C4-2B (cell line): ENCODE measurements around the gene CFAP161.
"Not testable (repeated sequence)": the region's sequence is repeated elsewhere in the genome, so short reads cannot be mapped to it uniquely, and the experiment has no call there.

ENCODE experiments used
- H3K27ac ChIP-seq: fragments of 450-650 bp; 2 replicates; pipeline ENCODE4 v1.5.1; 2017
- ZFX ChIP-seq: fragments of 450-650 bp; IDR thresholded peaks from 2 replicates; pipeline ENCODE4 v1.6.1; 2017
- TF ChIP-seq, protein P1 (sequence below): fragments of 450-650 bp; conservative IDR thresholded peaks from 2 replicates; pipeline ENCODE4 v1.5.1; 2017; ENCODE audit warnings: mild to moderate bottlenecking

CFAP161 gene

DNA sequence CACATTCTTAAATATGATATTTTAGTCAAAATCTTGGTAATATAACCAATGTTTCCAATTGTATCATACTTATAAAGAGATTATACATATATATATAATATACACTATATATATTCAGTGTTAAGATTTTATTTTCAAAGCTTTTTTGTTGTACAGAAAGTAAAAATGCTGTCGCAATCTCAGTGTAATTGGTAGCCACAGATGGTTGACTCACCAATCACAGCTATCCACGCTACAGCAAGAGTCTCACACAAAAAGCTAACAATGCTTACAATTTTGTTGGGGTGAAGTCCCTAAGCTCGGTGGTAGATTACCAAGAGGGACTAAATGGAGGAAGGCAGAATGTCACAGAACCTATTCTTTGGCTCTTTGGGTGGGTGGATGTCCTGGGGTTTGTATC lies 16.9 kb upstream of the CFAP161 start:
- H3K27ac ChIP-seq, result no peak overlapping the region
- TF ChIP-seq, protein P1, sequence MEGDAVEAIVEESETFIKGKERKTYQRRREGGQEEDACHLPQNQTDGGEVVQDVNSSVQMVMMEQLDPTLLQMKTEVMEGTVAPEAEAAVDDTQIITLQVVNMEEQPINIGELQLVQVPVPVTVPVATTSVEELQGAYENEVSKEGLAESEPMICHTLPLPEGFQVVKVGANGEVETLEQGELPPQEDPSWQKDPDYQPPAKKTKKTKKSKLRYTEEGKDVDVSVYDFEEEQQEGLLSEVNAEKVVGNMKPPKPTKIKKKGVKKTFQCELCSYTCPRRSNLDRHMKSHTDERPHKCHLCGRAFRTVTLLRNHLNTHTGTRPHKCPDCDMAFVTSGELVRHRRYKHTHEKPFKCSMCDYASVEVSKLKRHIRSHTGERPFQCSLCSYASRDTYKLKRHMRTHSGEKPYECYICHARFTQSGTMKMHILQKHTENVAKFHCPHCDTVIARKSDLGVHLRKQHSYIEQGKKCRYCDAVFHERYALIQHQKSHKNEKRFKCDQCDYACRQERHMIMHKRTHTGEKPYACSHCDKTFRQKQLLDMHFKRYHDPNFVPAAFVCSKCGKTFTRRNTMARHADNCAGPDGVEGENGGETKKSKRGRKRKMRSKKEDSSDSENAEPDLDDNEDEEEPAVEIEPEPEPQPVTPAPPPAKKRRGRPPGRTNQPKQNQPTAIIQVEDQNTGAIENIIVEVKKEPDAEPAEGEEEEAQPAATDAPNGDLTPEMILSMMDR, result no peak
- TF ChIP-seq ZFX, result no peak

DNA sequence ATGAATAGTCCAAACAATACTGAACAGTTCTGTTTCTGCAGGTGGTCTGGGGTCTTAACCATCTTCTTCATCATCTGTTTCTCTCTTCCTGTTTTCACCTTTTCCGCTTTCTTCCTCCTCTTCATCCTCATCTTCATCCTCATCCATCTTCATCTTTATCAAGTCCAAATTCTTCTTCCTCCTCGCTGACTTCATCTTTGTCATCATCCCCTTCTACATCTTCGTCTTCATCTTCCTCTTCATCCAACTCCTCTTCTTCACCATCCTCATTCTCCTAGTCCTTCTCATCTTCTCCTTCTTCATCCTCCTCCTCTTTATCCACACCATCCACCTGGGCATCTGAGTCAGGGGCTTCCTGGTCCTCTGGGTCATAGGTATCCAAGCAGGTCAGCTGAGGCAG lies 16.5 kb upstream of the CFAP161 start:
- TF ChIP-seq, protein P1, result no peak
- no peak for TF ChIP-seq ZFX
- H3K27ac ChIP-seq, result no peak overlapping the region

DNA sequence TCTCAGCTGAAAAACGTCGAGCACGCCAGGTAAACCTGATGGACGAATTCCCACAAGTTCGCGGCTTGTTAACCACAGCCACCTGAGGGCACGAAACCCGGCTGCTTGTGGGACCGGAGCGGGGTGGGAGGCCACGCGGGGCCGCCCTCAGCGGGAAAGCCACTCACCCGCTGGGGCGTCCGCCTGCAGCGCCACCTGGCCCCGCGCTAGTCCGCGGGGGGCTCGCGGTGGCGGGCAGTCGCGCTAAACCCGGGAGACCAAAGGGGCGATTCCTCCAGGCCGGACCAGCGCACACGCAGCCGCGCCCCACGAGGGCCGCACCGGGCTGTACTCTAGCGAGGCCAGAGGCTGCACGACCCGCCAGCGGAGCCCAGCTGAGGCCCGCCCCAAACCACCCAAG lies 15.7 kb upstream of the CFAP161 start:
- no peak overlapping the region for H3K27ac ChIP-seq
- no peak for TF ChIP-seq ZFX
- TF ChIP-seq, protein P1, result no peak

DNA sequence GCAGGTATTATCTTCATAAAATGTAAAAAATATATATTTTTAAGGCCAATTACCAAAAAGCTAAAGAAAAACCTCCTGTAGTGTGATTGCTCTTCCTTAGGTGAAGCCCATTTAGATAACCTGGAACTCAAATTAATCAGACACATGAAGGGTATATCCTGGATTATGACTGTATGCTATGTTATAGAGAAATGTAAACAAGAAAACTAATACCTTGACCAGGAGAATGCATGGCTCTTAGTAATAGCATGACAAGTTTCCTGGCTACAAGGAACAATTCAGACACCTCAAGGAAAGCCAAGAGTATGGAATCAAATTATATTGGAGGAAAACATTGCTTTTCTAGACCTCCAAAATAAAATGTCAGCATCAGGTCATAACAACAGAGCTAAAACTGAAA lies 14.0 kb upstream of the CFAP161 start:
- H3K27ac ChIP-seq, result no peak overlapping the region
- TF ChIP-seq, protein P1, result no peak
- no peak for TF ChIP-seq ZFX

DNA sequence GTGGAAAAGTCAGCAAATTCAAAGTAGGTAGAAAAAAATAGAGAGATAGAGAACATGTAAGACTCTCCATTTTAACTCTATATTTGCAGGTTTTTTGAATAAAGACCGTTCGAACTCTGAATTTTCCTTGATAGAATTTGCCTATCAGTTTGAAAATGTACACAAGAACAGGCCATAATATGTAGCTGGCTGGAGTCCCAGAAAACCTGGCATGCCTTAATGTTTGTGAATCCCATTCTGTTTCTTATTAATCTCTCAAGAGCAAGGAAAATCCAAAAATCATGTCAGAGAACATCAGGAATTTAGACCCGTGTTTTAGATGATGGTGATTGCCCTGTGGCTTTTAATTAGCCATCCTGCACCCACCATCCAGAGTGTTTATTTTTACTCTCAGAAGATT lies 7.2 kb upstream of the CFAP161 start:
- TF ChIP-seq ZFX, result no peak
- TF ChIP-seq, protein P1, result no peak
- H3K27ac ChIP-seq, result no peak overlapping the region

DNA sequence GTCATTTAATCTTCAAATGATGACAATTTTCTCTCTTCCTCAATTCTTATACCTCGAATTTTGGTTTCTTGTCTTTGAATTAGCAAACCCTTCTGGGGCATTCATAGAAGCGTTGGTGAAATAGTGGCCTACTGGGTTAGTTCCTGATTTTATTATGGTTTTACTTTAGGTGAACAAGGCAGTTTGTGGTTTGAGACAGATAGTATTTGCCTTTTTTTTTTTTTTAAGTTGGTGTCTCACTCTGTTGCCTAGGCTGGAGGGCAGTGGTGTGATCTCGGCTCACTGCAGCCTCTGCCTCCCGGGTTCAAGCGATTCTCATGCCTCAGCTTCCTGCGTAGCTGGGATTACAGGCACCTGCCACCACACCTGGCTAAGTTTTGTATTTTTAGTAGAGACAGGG lies 7.4 kb downstream of the CFAP161 start:
- H3K27ac ChIP-seq, result not testable (repeated sequence)

DNA sequence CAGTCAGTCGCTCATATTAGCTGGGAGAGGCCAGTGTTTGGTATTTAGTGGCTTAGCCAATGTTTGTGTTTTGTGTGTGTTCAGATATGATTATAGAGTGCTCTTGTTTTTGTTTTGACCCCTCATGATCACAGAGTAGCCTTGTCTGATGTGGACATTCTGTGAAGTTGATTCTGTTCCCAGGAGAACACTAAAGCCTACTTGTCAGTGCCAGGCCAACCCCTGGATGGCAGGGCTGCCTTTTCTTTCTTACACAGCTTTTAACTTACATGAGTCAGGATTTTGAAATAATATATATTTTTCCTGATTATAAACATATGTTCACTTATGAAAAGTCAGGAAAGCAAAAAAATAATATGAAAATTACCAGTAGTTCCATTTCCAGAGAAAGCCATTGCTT lies 11.9 kb downstream of the CFAP161 start:
- TF ChIP-seq, protein P1, result no peak
- no peak for TF ChIP-seq ZFX
- H3K27ac ChIP-seq, result no peak overlapping the region

DNA sequence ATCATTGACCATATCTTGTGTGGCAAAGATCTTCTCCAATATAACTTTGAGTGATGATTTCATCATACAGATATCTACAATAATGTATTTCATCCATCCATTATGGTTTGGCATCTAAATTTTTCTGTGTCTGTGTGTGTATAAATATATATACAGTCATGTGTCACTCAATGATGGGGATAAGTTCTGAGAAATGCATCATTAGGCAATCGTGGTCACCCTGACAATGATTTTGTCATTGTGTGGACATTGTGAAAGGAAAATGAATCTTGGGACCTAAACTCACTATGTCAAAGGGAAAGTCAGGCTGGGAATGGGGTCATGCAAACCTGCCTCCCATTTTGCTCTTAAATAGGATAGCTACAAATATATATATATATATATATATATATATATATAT lies 12.4 kb downstream of the CFAP161 start:
- TF ChIP-seq, protein P1, result no peak
- TF ChIP-seq ZFX, result no peak
- H3K27ac ChIP-seq, result no peak overlapping the region
